Mesenchymal stem cell (in vitro differentiated cells and primary cell): ENCODE results near the gene DIAPH2.

Experiments used
- DNase-seq: peaks from one replicate; pipeline ENCODE4 v3.0.0-alpha.2; 2013
- H2AFZ ChIP-seq: one replicate; pipeline ENCODE4 v1.6.1; 2013; ENCODE audit warnings: low read depth, mild to moderate bottlenecking, control low read depth, inconsistent platforms, low read length, moderate library complexity
- H2AK5ac ChIP-seq: 2 replicates; pipeline ENCODE4 v1.6.1; 2013; ENCODE audit warnings: low read length, moderate library complexity, mild to moderate bottlenecking, inconsistent platforms; ENCODE audit not compliant: severe bottlenecking
- H2BK120ac ChIP-seq: one replicate; pipeline ENCODE4 v1.6.1; 2013; ENCODE audit warnings: low read depth, mild to moderate bottlenecking, inconsistent platforms, low read length, moderate library complexity
- H2BK12ac ChIP-seq, 2 experiments: one replicate each; pipeline ENCODE4 v1.6.1; 2013; ENCODE audit warnings: inconsistent platforms in 2 of 2, low read length in 2 of 2, mild to moderate bottlenecking in 2 of 2, moderate library complexity in 2 of 2, control low read depth in 1 of 2
- H2BK15ac ChIP-seq: one replicate; pipeline ENCODE4 v1.6.1; 2013; ENCODE audit warnings: mild to moderate bottlenecking, low read depth, inconsistent platforms; ENCODE audit not compliant: poor library complexity, severe bottlenecking
- H2BK5ac ChIP-seq: 2 replicates; pipeline ENCODE4 v1.6.1; 2013; ENCODE audit warnings: low read depth, mild to moderate bottlenecking, low read length, control low read depth, inconsistent platforms; ENCODE audit not compliant: poor library complexity, severe bottlenecking
- H3K14ac ChIP-seq, 2 experiments: one replicate each; pipeline ENCODE4 v1.6.1; 2013; ENCODE audit warnings: inconsistent platforms in 2 of 2, low read length in 2 of 2, control low read depth in 1 of 2, mild to moderate bottlenecking in 1 of 2, moderate library complexity in 1 of 2
- H3K18ac ChIP-seq, 2 experiments: one replicate each; pipeline ENCODE4 v1.6.1; 2013; ENCODE audit warnings: inconsistent platforms in 2 of 2, low read length in 2 of 2, control low read depth in 1 of 2, low read depth in 1 of 2, mild to moderate bottlenecking in 1 of 2
- H3K23ac ChIP-seq, 2 experiments: one replicate each; pipeline ENCODE4 v1.6.1; 2013; ENCODE audit warnings: inconsistent platforms in 2 of 2, low read length in 2 of 2, mild to moderate bottlenecking in 2 of 2, moderate library complexity in 2 of 2, control low read depth in 1 of 2
- H3K27ac ChIP-seq: 2 replicates; pipeline ENCODE4 v1.5.1; 2013; ENCODE audit warnings: mild to moderate bottlenecking, moderate library complexity, low read length, control low read depth, inconsistent platforms; ENCODE audit not compliant: poor library complexity, severe bottlenecking
- H3K27me3 ChIP-seq, 2 experiments: 2 replicates each; pipeline versions ENCODE4 v1.6.1 to v1.7.0; 2013; ENCODE audit warnings: low read length in 2 of 2, mild to moderate bottlenecking in 2 of 2, moderate library complexity in 2 of 2, control low read depth in 1 of 2, inconsistent platforms in 1 of 2; ENCODE audit not compliant: control insufficient read depth in 1 of 2, insufficient read depth in 1 of 2
- H3K36me3 ChIP-seq, 2 experiments: 2 replicates each; pipeline versions ENCODE4 v1.6.1 to v1.7.0; 2013; ENCODE audit warnings: low read length in 2 of 2, control low read depth in 1 of 2, inconsistent platforms in 1 of 2, low read depth in 1 of 2, mild to moderate bottlenecking in 1 of 2; ENCODE audit not compliant: insufficient read depth in 2 of 2, control insufficient read depth in 1 of 2
- H3K4ac ChIP-seq, 2 experiments: one replicate each; pipeline ENCODE4 v1.6.1; 2013; ENCODE audit warnings: inconsistent platforms in 2 of 2, low read length in 2 of 2, mild to moderate bottlenecking in 2 of 2, moderate library complexity in 2 of 2, control low read depth in 1 of 2, low read depth in 1 of 2
- H3K4me1 ChIP-seq: 2 replicates; pipeline ENCODE4 v1.6.1; 2013; ENCODE audit warnings: low read depth, low read length, control low read depth; ENCODE audit not compliant: control insufficient read depth, insufficient read depth
- H3K4me2 ChIP-seq: 2 replicates; pipeline ENCODE4 v1.6.1; 2013; ENCODE audit warnings: low read length, mild to moderate bottlenecking, inconsistent platforms; ENCODE audit not compliant: poor library complexity, severe bottlenecking
- H3K4me3 ChIP-seq, 2 experiments: 2 replicates each; pipeline versions ENCODE4 v1.5.1 to v1.7.0; 2013; ENCODE audit warnings: low read length in 2 of 2, mild to moderate bottlenecking in 2 of 2, control low read depth in 1 of 2, low read depth in 1 of 2; ENCODE audit not compliant: insufficient read depth in 1 of 2
- H3K79me1 ChIP-seq: replicated peaks from 2 replicates; pipeline ENCODE4 v1.6.1; 2013; ENCODE audit warnings: mild to moderate bottlenecking, control low read depth, low read length, inconsistent platforms; ENCODE audit not compliant: poor library complexity, severe bottlenecking
- H3K9ac ChIP-seq: 2 replicates; pipeline ENCODE4 v1.7.0; 2013; ENCODE audit warnings: mild to moderate bottlenecking, low read length, moderate library complexity
- H3K9me3 ChIP-seq: 2 replicates; pipeline ENCODE4 v1.7.0; 2013; ENCODE audit warnings: mild to moderate bottlenecking, low read length; ENCODE audit not compliant: control insufficient read depth
- H4K8ac ChIP-seq: one replicate; pipeline ENCODE4 v1.6.1; 2013; ENCODE audit warnings: inconsistent platforms, mild to moderate bottlenecking, low read length, moderate library complexity
- H4K91ac ChIP-seq: one replicate; pipeline ENCODE4 v1.6.1; 2013; ENCODE audit warnings: mild to moderate bottlenecking, low read length, inconsistent platforms
- WGBS: methylation state at CpG from one replicate; pipeline ENCODE4 v1.1.7; 2013; ENCODE audit warnings: mixed read lengths; 5-methylcytosine and 5-hydroxymethylcytosine counted together

Gene DIAPH2

GRCh38 chrX:97363843-97364242 is 679.2 kb downstream of the DIAPH2 start:
- Histone ChIP-seq H4K8ac (no peak overlapping the region), H3K36me3 (no peaks in the 10 kb centered on the region), H2BK5ac (no peak overlapping the region), H2AFZ (no peak overlapping the region), H2BK120ac (no peak overlapping the region), H4K91ac (no peak overlapping the region), H3K9ac (no peak overlapping the region), H3K9me3 (no peaks in the 10 kb centered on the region), H3K27ac (no peak overlapping the region), H3K23ac (no peak overlapping the region), H3K79me1 (no peaks in the 10 kb centered on the region), H3K18ac (no peak overlapping the region), H3K4me2 (no peak overlapping the region), H3K4me1 (no peaks in the 10 kb centered on the region), H2BK12ac (no peak overlapping the region), H3K27me3 (no peaks in the 10 kb centered on the region), H3K14ac (no peak overlapping the region), H2AK5ac (no peak overlapping the region), H3K4me3 (no peak overlapping the region), H2BK15ac (no peak overlapping the region), H3K4ac (no peak overlapping the region)
- DNase-seq: no peak

GRCh38 chrX:97366237-97366636 is 681.6 kb downstream of the DIAPH2 start:
- H2AK5ac ChIP-seq: no peak overlapping the region
- no peak overlapping the region for H4K8ac ChIP-seq
- no peak overlapping the region for H3K18ac ChIP-seq
- no peak overlapping the region for H2BK5ac ChIP-seq
- H3K14ac ChIP-seq: no peak overlapping the region
- H3K4me2 ChIP-seq: no peak overlapping the region
- no peak overlapping the region for H2BK12ac ChIP-seq
- no peaks in the 10 kb centered on the region for H3K4me1 ChIP-seq
- no peak overlapping the region for H3K4me3 ChIP-seq
- WGBS: no CpG with 5 or more reads among the region's 3 CpGs
- no peaks in the 10 kb centered on the region for H3K9me3 ChIP-seq
- no peak overlapping the region for H3K9ac ChIP-seq
- H2BK15ac ChIP-seq: no peak overlapping the region
- H3K27ac ChIP-seq: no peak overlapping the region
- H4K91ac ChIP-seq: no peak overlapping the region
- H3K79me1 ChIP-seq: no peaks in the 10 kb centered on the region
- H3K27me3 ChIP-seq: no peaks in the 10 kb centered on the region
- H3K23ac ChIP-seq: no peak overlapping the region
- no peak overlapping the region for H2BK120ac ChIP-seq
- H3K4ac ChIP-seq: no peak overlapping the region
- H3K36me3 ChIP-seq: no peaks in the 10 kb centered on the region
- H2AFZ ChIP-seq: no peak overlapping the region
- peak; percentile 26 for DNase-seq

- WGBS: no CpG with 5 or more reads among the region's 2 CpGs
- H3K23ac ChIP-seq: no peak overlapping the region
- H3K27me3 ChIP-seq: no peaks in the 10 kb centered on the region
- H2BK5ac ChIP-seq: no peak overlapping the region
- H3K4me3 ChIP-seq: no peak overlapping the region
- H3K9me3 ChIP-seq: no peaks in the 10 kb centered on the region
- H4K8ac ChIP-seq: no peak overlapping the region
- no peak overlapping the region for H3K9ac ChIP-seq
- no peak overlapping the region for H3K4me2 ChIP-seq
- H3K18ac ChIP-seq: no peak overlapping the region
- H3K14ac ChIP-seq: no peak overlapping the region
- H2BK120ac ChIP-seq: no peak overlapping the region
- no peaks in the 10 kb centered on the region for H3K36me3 ChIP-seq
- no peak overlapping the region for H2BK12ac ChIP-seq
- H2BK15ac ChIP-seq: no peak overlapping the region
- no peak overlapping the region for H3K27ac ChIP-seq
- H2AFZ ChIP-seq: no peak overlapping the region
- no peak overlapping the region for H3K4ac ChIP-seq
- no peak overlapping the region for H4K91ac ChIP-seq
- no peaks in the 10 kb centered on the region for H3K4me1 ChIP-seq
- no peak for DNase-seq
- H2AK5ac ChIP-seq: no peak overlapping the region
- no peaks in the 10 kb centered on the region for H3K79me1 ChIP-seq
Measured at GRCh38 chrX:97367125-97367524, 682.5 kb downstream of the DIAPH2 start.

GRCh38 chrX:97369947-97370346 is 685.3 kb downstream of the DIAPH2 start:
- Histone ChIP-seq H4K8ac (no peak overlapping the region), H3K18ac (no peak overlapping the region), H3K4me1 (no peaks in the 10 kb centered on the region), H3K9ac (no peak overlapping the region), H3K23ac (no peak overlapping the region), H3K14ac (no peak overlapping the region), H4K91ac (no peak overlapping the region), H2BK120ac (no peak overlapping the region), H3K9me3 (no peaks in the 10 kb centered on the region), H3K27me3 (no peaks in the 10 kb centered on the region), H3K27ac (no peak overlapping the region), H2BK12ac (no peak overlapping the region), H2BK5ac (no peak overlapping the region), H3K36me3 (no peaks in the 10 kb centered on the region), H3K4me3 (no peak overlapping the region), H2AFZ (no peak overlapping the region), H3K79me1 (no peaks in the 10 kb centered on the region), H2BK15ac (no peak overlapping the region), H3K4me2 (no peak overlapping the region), H3K4ac (no peak overlapping the region), H2AK5ac (no peak overlapping the region)
- no peak for DNase-seq
- WGBS: no CpG with 5 or more reads among the region's 1 CpG
